Neural progenitor cell (in vitro differentiated cells): Measurements from ENCODE around the gene ZNF276.

Experiments used
- CTCF ChIP-seq: fragments of 200-600 bp; sonication (generic); IDR thresholded peaks from 2 replicates; pipeline ENCODE4 v1.5.1; 2017; ENCODE audit warnings: antibody characterized with exemption, mild to moderate bottlenecking
- EZH2 ChIP-seq: fragments of 200-600 bp; sonication (generic); IDR thresholded peaks from 2 replicates; pipeline ENCODE4 v1.6.1; 2017; ENCODE audit warnings: antibody characterized with exemption, mild to moderate bottlenecking, moderate library complexity

GRCh38 chr16:89696670-89697128 is 24.6 kb upstream of the ZNF276 start:
- TF ChIP-seq CTCF: no peak
- no peak for TF ChIP-seq EZH2
